A673 (cell line): ENCODE results near the gene RBM8A.

Source experiments
- CTCF ChIP-seq: fragments of 300-800, 200-600 bp; sonication (generic); conservative IDR thresholded peaks from 2 replicates; pipeline ENCODE4 v1.5.1; 2017; ENCODE audit warnings: low read depth, mild to moderate bottlenecking, antibody characterized with exemption, low read length, moderate library complexity, mixed read lengths
- EZH2 ChIP-seq: fragments of 200-600 bp; sonication (generic); IDR thresholded peaks from 2 replicates; pipeline ENCODE4 v1.6.1; 2017; ENCODE audit warnings: borderline replicate concordance, low read depth, mild to moderate bottlenecking, mixed read lengths, antibody characterized with exemption, low read length; ENCODE audit not compliant: poor library complexity, severe bottlenecking

GRCh38 chr1:145889722-145890121 lies 37.6 kb downstream of the RBM8A start:
- TF ChIP-seq CTCF (no peak), EZH2 (no peak)
